Activated CD4-positive, alpha-beta memory T cell treated with anti-CD3 and anti-CD28 coated beads for 36 hours (primary cell): Measurements from ENCODE around the gene HS3ST5. TPM values are rescaled to one million over a fixed set of nuclear protein-coding genes. Genes with fewer than 3 reads are reported as not detected.

ENCODE experiments used
- CTCF ChIA-PET: fragments of 350-600 bp; sonication (Branson Sonifier 250); formaldehyde crosslinking; loops from one replicate; lab custom pipeline; 2021; ENCODE audit warnings: antibody characterized with exemption, inconsistent platforms; lab: Charles Lee
- POLR2A ChIA-PET: fragments of 350-600 bp; sonication (Branson Sonifier 250); formaldehyde crosslinking; loops from one replicate; lab custom pipeline; 2021; ENCODE audit warnings: antibody characterized with exemption; lab: Charles Lee
- DNase-seq: peaks from one replicate; pipeline ENCODE4 v3.0.0-alpha.2; 2020
- H3K27ac Mint-ChIP-seq: one replicate; pipeline ENCODE4 v1.8.0; 2021; ENCODE audit warnings: mixed read lengths
- H3K27me3 Mint-ChIP-seq: one replicate; pipeline ENCODE4 v1.8.0; 2021; ENCODE audit warnings: mixed read lengths
- H3K36me3 Mint-ChIP-seq: one replicate; pipeline ENCODE4 v1.8.0; 2021; ENCODE audit warnings: mixed read lengths
- H3K4me1 Mint-ChIP-seq: one replicate; pipeline ENCODE4 v1.8.0; 2021; ENCODE audit warnings: low read depth, mixed read lengths
- H3K4me3 Mint-ChIP-seq: one replicate; pipeline ENCODE4 v1.8.0; 2021; ENCODE audit warnings: mild to moderate bottlenecking, mixed read lengths
- H3K9me3 Mint-ChIP-seq: one replicate; pipeline ENCODE4 v1.8.0; 2021; ENCODE audit warnings: mixed read lengths
- intact Hi-C: fragments of 100-400 bp; cut with micrococcal nuclease; formaldehyde crosslinking; loops from one replicate; pipeline ENCODE4 v1.15.1; 2023
- total RNA-seq, 2 experiments: library from RNA; stranded (reverse); gene quantifications; one replicate each; pipeline ENCODE4 v1.2.3, GENCODE V29; 2021

HS3ST5 gene
- total RNA-seq, 2 experiments from 2014 or later: not detected

DNA sequence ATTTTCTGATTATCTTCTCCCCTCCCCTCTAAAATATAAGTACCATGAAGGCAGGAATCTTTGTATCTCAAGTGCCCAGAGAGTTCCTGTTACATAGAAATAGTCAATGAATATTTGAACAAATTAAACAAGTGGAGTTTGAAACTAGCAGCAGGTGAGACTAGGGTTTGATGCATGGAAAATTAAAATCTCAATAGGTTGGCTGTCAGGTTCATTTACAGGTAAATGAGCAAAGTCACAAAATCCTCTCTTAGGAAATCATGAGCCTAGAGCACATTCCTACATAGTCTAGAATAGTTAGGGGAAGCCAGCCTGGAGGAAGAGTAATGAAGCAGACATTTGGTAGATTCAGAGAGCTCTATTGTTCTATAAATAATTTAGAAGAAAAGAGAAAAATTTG is 140.4 kb downstream of the HS3ST5 start:
- Mint-ChIP-seq H3K4me3 (no peak overlapping the region), H3K27me3 (peaks cover 4% of the 10 kb centered on the region), H3K36me3 (no peaks in the 10 kb centered on the region), H3K27ac (no peak overlapping the region), H3K9me3 (no peaks in the 10 kb centered on the region), H3K4me1 (no peaks in the 10 kb centered on the region)
- ChIA-PET CTCF (no interaction called here), POLR2A (no interaction called here)
- DNase-seq: no peak
- intact Hi-C loops: no loop called here

DNA sequence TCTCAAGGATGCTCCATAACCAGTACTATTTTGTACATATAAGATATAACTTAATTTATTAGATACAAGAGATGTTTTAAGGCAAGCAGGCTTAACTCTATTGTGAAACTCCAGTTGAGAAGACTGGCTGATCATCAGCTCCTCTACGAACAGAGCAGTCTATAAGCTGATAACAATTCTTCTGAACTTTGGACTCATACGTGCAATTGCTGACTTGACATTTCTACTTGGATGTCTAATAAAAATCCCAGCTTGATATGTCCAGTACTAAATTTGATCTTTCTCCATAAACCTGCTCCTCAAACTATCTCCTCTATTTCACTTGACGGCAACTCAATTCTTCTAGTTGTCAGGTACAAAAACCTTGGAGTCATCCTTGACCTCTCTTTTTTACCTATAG is 141.9 kb downstream of the HS3ST5 start:
- peaks cover 4% of the 10 kb centered on the region for H3K27me3 Mint-ChIP-seq
- H3K9me3 Mint-ChIP-seq: no peaks in the 10 kb centered on the region
- no peaks in the 10 kb centered on the region for H3K36me3 Mint-ChIP-seq
- ChIA-PET CTCF (interaction anchor here (0.7 kb wide), 1 partner anchor 22 kb away, joined by 3 read pairs; no protein-coding TSS in a partner anchor), POLR2A (no interaction called here)
- DNase-seq: no peak
- intact Hi-C loops: no loop called here
- H3K27ac Mint-ChIP-seq: no peak overlapping the region
- H3K4me3 Mint-ChIP-seq: no peak overlapping the region
- H3K4me1 Mint-ChIP-seq: no peaks in the 10 kb centered on the region

DNA sequence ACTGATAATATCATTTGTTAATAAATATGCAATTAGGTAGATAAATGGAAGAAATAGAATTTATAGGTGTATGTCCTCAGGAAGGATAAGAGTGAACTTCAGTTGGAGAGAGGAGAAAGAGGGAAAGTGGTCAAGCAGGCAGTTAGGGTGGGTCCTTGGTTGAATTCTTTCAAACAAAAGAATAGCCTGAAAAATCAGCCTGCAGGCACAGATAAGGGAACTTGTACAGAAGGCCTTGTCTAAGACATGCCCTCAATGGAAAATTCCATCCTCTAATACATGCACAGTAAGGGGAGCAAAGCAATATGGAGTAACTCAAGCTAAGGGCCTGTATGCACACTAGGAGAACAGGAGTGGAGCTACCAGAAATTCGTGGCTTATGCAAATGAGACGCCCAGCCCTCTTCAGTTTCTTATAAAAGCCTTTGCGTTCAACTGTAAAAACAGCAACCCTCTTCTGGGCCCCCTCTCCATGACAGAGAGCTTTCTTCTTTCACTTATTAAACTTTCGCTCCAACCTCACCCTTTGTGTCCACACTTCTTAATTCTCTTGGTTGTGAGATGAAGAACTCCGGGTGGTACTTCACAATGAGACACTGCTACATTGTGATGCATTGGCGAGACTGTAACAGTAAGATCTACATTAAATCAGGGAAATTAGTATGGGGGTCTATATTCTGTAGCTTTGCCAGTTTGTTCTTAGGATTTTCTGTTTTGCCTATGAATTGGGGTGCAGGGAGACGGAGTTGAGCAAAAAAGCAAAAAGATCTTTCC is 147.0 kb downstream of the HS3ST5 start:
- ChIA-PET POLR2A (no interaction called here), CTCF (interaction anchor here (0.5 kb wide), 1 partner anchor 65 kb away, joined by 3 read pairs; no protein-coding TSS in a partner anchor)
- DNase-seq: no peak
- no peaks in the 10 kb centered on the region for H3K4me1 Mint-ChIP-seq
- no peak overlapping the region for H3K4me3 Mint-ChIP-seq
- H3K9me3 Mint-ChIP-seq: no peaks in the 10 kb centered on the region
- no peaks in the 10 kb centered on the region for H3K36me3 Mint-ChIP-seq
- H3K27me3 Mint-ChIP-seq: peaks cover 1% of the 10 kb centered on the region
- no peak overlapping the region for H3K27ac Mint-ChIP-seq
- intact Hi-C loops: no loop called here

DNA sequence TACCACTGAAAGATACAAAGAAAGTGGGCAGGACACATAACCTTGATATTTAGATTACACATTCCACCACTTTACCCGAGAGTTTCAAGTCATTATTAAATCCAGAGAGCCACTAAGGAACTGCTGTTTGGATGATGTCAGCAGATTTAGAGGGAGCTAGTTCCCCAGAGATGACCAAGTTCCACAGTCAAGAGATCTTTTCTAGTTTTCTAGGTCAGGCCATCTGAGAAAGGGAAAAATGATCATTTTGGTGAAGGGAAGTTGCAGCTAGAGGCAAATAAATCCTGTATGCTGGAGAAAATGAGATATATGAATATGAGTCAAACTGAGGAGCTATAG is 147.8 kb downstream of the HS3ST5 start:
- Mint-ChIP-seq H3K27ac (no peak overlapping the region), H3K4me3 (no peak overlapping the region), H3K36me3 (no peaks in the 10 kb centered on the region), H3K4me1 (no peaks in the 10 kb centered on the region), H3K27me3 (peaks cover 1% of the 10 kb centered on the region), H3K9me3 (no peaks in the 10 kb centered on the region)
- no peak for DNase-seq
- intact Hi-C loops: no loop called here
- ChIA-PET POLR2A (no interaction called here), CTCF (no interaction called here)

DNA sequence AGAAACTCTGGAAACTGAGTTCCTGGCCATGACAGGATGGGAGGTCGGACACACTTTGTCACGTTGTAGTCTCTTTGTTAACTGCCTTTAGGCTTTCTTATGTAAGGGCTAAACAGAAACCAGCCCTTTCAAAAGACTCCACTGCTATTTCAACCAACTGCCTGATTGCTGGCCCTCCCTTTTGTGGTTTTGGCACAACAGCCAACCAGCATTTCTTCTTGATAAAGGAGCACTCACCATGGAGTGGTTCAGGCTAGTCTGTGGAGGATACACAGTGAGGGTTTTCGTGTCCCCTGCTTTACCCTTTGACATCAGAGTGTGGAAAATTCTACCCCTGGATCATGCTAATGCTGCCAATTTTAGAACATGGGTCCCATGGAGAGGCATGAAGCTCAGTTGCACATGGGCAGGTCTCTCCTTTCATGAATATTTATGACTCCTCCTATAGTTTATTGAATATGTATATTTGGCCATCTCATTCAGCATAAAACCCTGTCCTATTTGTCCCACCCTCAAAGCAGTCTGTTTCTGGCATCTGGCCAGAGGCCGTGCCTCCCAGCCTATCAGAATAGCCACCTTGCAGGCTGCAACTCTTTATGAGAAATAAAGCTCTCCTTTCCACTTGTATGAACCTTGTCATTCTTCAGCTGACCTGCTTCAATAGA is 148.3 kb downstream of the HS3ST5 start:
- Mint-ChIP-seq H3K36me3 (no peaks in the 10 kb centered on the region), H3K4me3 (no peak overlapping the region), H3K27me3 (peaks cover 1% of the 10 kb centered on the region), H3K9me3 (no peaks in the 10 kb centered on the region), H3K4me1 (no peaks in the 10 kb centered on the region), H3K27ac (no peak overlapping the region)
- intact Hi-C loops: no loop called here
- DNase-seq: no peak
- CTCF ChIA-PET: no interaction called here
- POLR2A ChIA-PET: no interaction called here

DNA sequence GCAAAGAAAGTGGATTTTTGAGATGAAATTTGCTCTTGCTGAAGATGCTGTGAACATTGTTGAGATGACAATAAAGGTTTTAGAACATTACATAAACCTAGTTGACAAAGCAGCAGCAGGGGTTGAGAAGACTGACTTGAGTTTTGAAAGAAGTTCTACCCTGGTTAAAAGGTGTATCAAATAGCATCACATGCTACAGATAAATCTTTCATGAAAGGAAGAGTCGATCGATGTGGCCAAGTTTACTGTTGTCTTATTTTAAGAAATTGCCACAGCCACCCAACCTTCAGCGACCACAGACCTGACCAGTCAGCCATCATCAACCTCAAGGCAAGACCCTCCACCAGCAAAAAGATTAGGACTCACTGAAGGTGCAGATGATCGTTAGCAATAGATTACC is 155.3 kb downstream of the HS3ST5 start:
- POLR2A ChIA-PET: no interaction called here
- Mint-ChIP-seq H3K36me3 (no peaks in the 10 kb centered on the region), H3K4me3 (no peak overlapping the region), H3K27ac (no peak overlapping the region), H3K9me3 (no peaks in the 10 kb centered on the region), H3K4me1 (no peaks in the 10 kb centered on the region), H3K27me3 (peaks cover 1% of the 10 kb centered on the region)
- intact Hi-C loops: no loop called here
- CTCF ChIA-PET: no interaction called here
- DNase-seq: no peak

DNA sequence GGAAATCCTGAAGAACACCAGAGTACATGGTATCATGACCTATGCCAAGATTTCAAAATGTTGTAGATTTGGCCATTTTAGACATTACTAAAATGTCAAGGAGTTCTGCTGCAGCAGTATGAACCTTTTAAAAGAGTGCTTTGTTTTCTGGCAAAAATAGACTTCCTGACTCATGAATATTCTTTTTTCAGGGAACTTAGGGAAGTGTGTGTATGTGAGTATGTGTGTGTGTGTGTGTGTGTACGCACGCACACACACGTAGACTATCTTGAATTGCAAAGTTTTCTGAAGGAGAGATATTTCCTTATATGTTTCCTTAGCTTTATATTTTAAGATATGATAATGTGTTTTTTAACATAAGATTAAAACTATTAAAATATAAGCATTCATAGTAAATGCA is 161.2 kb downstream of the HS3ST5 start:
- Mint-ChIP-seq H3K36me3 (no peaks in the 10 kb centered on the region), H3K27me3 (no peaks in the 10 kb centered on the region), H3K27ac (no peak overlapping the region), H3K4me1 (no peaks in the 10 kb centered on the region), H3K9me3 (no peaks in the 10 kb centered on the region), H3K4me3 (no peak overlapping the region)
- POLR2A ChIA-PET: no interaction called here
- intact Hi-C loops: no loop called here
- CTCF ChIA-PET: no interaction called here
- no peak for DNase-seq

DNA sequence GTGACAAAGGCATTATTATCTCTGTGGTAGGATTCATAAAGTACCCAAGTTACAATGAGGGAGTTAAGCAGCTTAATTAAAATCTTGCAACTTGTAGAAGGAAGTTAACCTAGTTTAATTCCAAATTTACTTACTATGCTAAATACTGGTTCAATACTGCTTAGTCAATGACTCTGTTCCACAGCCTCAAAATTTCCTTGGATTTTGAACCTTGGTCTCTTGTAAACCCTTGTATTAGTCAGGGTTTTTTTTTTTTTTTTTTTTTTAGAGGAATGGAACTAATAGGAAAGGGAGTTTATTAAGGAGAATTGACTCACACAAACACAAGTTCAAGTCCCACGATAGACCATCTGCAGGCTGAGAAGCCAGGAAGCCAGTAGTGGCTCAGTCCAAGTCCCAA is 163.4 kb downstream of the HS3ST5 start:
- POLR2A ChIA-PET: interaction anchor here (0.9 kb wide), 1 partner anchor 19 kb away, joined by 3 read pairs; no protein-coding TSS in a partner anchor
- no peaks in the 10 kb centered on the region for H3K4me1 Mint-ChIP-seq
- no peak overlapping the region for H3K4me3 Mint-ChIP-seq
- no peak for DNase-seq
- no peaks in the 10 kb centered on the region for H3K9me3 Mint-ChIP-seq
- H3K27ac Mint-ChIP-seq: no peak overlapping the region
- no peaks in the 10 kb centered on the region for H3K36me3 Mint-ChIP-seq
- no peaks in the 10 kb centered on the region for H3K27me3 Mint-ChIP-seq
- CTCF ChIA-PET: no interaction called here
- intact Hi-C loops: no loop called here

DNA sequence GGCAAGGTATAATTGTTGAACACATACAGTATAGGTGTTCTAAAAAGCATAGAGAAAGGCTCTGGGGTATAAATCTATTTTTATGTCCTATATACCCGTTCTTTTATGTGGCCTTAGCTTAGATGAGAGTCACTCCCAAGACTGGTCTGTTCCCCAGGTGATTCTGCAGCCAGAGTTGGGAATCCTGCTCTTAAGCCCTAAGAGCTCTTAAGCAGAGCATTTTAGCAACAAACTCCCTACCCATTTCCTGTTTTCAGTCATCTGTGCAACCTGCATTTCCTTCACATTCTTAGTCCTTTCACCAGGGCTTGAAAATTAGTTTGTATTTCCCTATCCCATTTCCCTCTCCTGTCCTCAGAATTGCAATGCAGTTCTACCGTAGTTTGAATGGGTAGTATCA is 166.1 kb downstream of the HS3ST5 start:
- DNase-seq: no peak
- CTCF ChIA-PET: no interaction called here
- Mint-ChIP-seq H3K27me3 (peaks cover 2% of the 10 kb centered on the region), H3K9me3 (no peaks in the 10 kb centered on the region), H3K4me3 (no peak overlapping the region), H3K27ac (no peak overlapping the region), H3K36me3 (no peaks in the 10 kb centered on the region), H3K4me1 (no peaks in the 10 kb centered on the region)
- POLR2A ChIA-PET: no interaction called here
- intact Hi-C loops: no loop called here

DNA sequence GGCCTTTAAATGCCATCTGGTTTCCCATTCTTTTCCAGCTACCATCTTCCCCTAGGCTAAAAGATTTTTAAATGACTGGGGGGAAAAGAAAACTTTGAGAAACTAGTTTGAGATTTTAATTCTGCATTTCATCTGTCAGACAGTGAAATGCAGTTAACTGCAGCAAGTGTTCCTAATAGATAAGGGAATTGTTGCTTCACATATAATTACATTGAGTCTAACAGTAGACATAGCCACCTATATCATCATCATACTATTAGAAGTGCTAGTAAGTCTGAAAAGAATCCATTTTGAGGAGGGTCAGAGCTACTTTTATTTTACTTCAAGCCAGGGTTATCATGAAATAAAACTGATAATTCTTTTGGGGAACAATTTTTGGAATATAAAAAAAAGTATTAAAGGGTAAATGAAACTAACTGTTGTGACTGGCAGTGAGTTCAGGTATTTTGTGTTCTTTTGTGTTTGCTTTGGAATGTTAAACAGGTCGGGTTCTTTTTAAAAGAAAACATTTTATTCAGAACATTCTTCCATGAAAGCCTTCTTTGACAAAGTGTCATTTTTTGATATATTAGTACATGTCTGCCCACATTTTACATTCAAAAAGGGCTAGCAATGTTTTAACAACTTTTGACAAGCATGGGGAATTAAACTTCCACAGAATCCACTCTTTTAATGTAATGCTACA is 170.1 kb downstream of the HS3ST5 start:
- Mint-ChIP-seq H3K27me3 (peaks cover 4% of the 10 kb centered on the region), H3K27ac (no peak overlapping the region), H3K36me3 (no peaks in the 10 kb centered on the region), H3K4me3 (no peak overlapping the region), H3K9me3 (no peaks in the 10 kb centered on the region), H3K4me1 (no peaks in the 10 kb centered on the region)
- DNase-seq: no peak
- intact Hi-C loops: no loop called here
- ChIA-PET CTCF (interaction anchor here (0.5 kb wide), 1 partner anchor 1664 kb away, joined by 3 read pairs; no protein-coding TSS in a partner anchor), POLR2A (no interaction called here)

DNA sequence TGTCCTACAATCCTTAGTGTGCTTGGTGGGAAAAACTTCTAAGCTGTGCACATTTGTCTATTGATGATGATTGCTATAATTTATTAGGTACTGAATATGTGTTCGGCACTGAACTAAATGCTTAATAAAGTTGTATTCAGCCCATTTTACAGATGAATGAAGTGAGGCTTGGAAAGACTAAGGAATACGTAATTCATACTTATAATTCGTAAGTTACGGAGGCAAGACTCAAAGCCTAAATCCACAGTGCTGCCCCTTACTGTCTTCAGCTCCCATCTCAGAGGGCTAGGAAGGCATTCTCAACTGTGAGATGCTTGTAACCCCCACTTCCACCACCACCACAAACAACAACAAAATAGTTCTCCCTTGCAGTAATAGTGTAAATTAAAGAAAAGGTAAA is 171.3 kb downstream of the HS3ST5 start:
- Mint-ChIP-seq H3K27ac (no peak overlapping the region), H3K36me3 (no peaks in the 10 kb centered on the region), H3K9me3 (no peaks in the 10 kb centered on the region), H3K4me3 (no peak overlapping the region), H3K27me3 (peaks cover 6% of the 10 kb centered on the region), H3K4me1 (no peaks in the 10 kb centered on the region)
- DNase-seq: no peak
- ChIA-PET CTCF (no interaction called here), POLR2A (no interaction called here)
- intact Hi-C loops: no loop called here

DNA sequence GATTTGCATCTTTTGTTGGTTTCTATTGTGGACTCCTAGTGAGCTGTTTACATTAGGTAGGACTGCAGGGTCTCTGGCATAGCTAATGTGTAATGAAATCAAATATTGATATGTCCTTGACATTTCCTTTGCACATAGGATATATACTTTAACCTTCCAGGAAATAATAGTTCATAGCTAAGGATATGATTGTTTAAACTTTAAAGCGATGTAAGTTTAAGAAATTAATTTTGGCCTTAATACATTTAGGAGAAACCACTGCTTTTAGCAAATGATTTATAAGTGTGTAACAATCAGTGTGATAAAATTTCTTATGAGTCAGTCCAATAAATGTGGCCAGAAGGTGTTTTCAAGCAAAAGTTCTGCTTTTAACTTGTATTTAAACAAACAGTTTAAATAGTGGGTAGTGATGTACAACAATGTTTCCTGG is 171.8 kb downstream of the HS3ST5 start:
- intact Hi-C loops: no loop called here
- DNase-seq: no peak
- H3K36me3 Mint-ChIP-seq: no peaks in the 10 kb centered on the region
- no peak overlapping the region for H3K4me3 Mint-ChIP-seq
- H3K9me3 Mint-ChIP-seq: no peaks in the 10 kb centered on the region
- H3K27me3 Mint-ChIP-seq: peaks cover 6% of the 10 kb centered on the region
- no peaks in the 10 kb centered on the region for H3K4me1 Mint-ChIP-seq
- ChIA-PET POLR2A (no interaction called here), CTCF (no interaction called here)
- H3K27ac Mint-ChIP-seq: no peak overlapping the region
